C4-2B (cell line): ENCODE measurements around the gene CHST10.

Experiments
- CTCF ChIP-seq: fragments of 450-650 bp; conservative IDR thresholded peaks from 2 replicates; pipeline ENCODE4 v1.5.1; 2017; ENCODE audit warnings: mild to moderate bottlenecking
- ZFX ChIP-seq: fragments of 450-650 bp; IDR thresholded peaks from 2 replicates; pipeline ENCODE4 v1.6.1; 2017

GRCh38 chr2:100446696-100447095 lies 29.2 kb upstream of the CHST10 start:
- TF ChIP-seq CTCF: no peak
- TF ChIP-seq ZFX: no peak
